NCI-H1092 treated with DMSO at 0.1 percent for 48 hours (cell line): ENCODE results near the gene H2AZ2.
"Not testable (repeated sequence)": the region's sequence is repeated elsewhere in the genome, so short reads cannot be mapped to it uniquely, and the experiment has no call there.

Source experiments
- DNase-seq: peaks from one replicate; lab custom pipeline; 2025; lab: John Stamatoyannopoulos, UW

Gene H2AZ2

GRCh38 chr7:44814919-44815318 lies 33.0 kb downstream of the H2AZ2 start:
- no peak for DNase-seq

- no peak for DNase-seq
These were observed 36.3 kb downstream of the H2AZ2 start for GRCh38 chr7:44811571-44811970.

GRCh38 chr7:44811093-44811492 lies 36.8 kb downstream of the H2AZ2 start:
- DNase-seq, result no peak

GRCh38 chr7:44808914-44809393 lies 38.9 kb downstream of the H2AZ2 start:
- no peak for DNase-seq

- DNase-seq, result no peak
These were observed 41.9 kb downstream of the H2AZ2 start for GRCh38 chr7:44805950-44806349.

GRCh38 chr7:44803828-44804519 lies 43.9 kb downstream of the H2AZ2 start:
- DNase-seq, result not testable (repeated sequence)

GRCh38 chr7:44802418-44803025 lies 45.4 kb downstream of the H2AZ2 start:
- no peak for DNase-seq

GRCh38 chr7:44801890-44802289 lies 46.0 kb downstream of the H2AZ2 start:
- no peak for DNase-seq

GRCh38 chr7:44799939-44800338 lies 47.9 kb downstream of the H2AZ2 start:
- no peak for DNase-seq

- DNase-seq, result no peak
These were observed 49.1 kb downstream of the H2AZ2 start for GRCh38 chr7:44798649-44799305.

GRCh38 chr7:44797329-44798258 lies 50.3 kb downstream of the H2AZ2 start:
- peak; percentile 82 for DNase-seq

GRCh38 chr7:44796504-44797328 lies 51.2 kb downstream of the H2AZ2 start, which contains the start of gene PPIA:
PPIA (plus strand) TSS chr7:44796681; CDS start chr7:44796725, 44 bp downstream.
- peak; percentile 98 for DNase-seq

- peak; percentile 72 for DNase-seq
These were observed 51.8 kb downstream of the H2AZ2 start for GRCh38 chr7:44796034-44796503.

GRCh38 chr7:44794331-44794730 lies 53.6 kb downstream of the H2AZ2 start:
- DNase-seq, result no peak

- DNase-seq, result no peak
These were observed 54.0 kb downstream of the H2AZ2 start for GRCh38 chr7:44793919-44794318.

- DNase-seq, result no peak
These were observed 56.3 kb downstream of the H2AZ2 start for GRCh38 chr7:44791278-44792219.

- DNase-seq, result no peak
These were observed 57.9 kb downstream of the H2AZ2 start for GRCh38 chr7:44789990-44790389.

- DNase-seq, result no peak
These were observed 60.1 kb downstream of the H2AZ2 start for GRCh38 chr7:44787762-44788161.

GRCh38 chr7:44787041-44787440 lies 60.8 kb downstream of the H2AZ2 start:
- DNase-seq, result no peak

GRCh38 chr7:44785218-44785617 lies 62.7 kb downstream of the H2AZ2 start:
- DNase-seq, result not testable (repeated sequence)
